NCI-H1436 (cell line): Measurements from ENCODE around the gene KRTAP24-1.

Experiments
- DNase-seq: peaks from one replicate; lab custom pipeline; 2025; lab: John Stamatoyannopoulos, UW

KRTAP24-1 gene

GRCh38 chr21:30282850-30283249, at the start of gene KRTAP24-1:
TSS of gene KRTAP24-1 (minus strand) at chr21:30282950. CDS start at chr21:30282932, 18 bp downstream.
- no peak for DNase-seq

DNA sequence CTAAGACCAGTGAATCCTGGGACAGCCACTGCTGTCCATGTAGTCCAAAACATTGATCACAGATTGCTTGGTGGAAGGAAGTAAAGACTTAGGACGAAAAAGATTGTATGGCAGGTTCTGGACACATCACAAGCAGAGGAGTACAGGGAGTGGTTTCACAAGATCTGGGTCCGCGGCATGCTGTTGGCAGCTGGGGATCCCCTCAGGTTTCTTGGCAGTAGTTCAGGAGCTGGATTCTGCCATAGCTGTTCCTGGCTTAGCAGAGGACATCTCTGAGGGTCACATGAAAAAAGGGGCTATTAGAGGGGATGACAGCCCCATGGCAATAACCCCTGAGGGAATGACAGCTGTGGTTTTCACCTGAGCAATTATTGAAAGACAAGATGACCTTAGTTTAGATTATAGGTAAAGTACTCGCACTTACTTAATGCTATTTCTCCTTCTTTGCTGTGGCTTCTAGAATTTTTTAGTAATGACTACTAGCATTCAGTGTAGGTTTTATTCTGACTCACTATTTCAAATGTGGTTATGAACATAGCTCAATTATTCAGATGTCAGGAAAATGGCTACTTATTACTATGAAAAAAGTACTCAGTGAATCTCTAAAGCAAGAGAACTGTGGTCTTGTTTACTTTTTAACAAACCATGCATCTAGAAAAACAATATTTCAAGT, 46.6 kb upstream of the KRTAP24-1 start:
- no peak for DNase-seq

GRCh38 chr21:30326390-30326789, 43.6 kb upstream of the KRTAP24-1 start:
- no peak for DNase-seq

GRCh38 chr21:30320215-30320614, 37.5 kb upstream of the KRTAP24-1 start, which contains the start of gene KRTAP26-1:
TSS of gene KRTAP26-1 (minus strand) at chr21:30320315. CDS start at chr21:30320035, 280 bp downstream.
- no peak for DNase-seq

DNA sequence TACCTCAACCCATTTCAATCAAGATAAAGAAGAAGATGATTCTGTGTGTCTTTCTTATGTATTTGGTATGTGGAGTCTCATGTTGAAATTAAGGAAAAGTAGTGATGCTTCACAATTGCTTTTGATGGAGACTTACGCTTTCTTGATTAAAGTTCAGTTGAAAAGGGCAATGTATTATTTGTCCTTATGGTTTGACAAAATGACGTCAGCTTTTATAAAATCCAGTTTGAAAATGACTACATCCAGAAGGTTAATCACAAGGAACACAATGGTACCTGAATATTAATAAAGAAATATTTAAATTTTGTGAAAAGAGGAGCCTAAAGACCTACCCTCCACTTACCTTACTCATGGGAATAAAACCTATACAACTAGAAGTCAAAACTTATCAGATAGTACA, 33.0 kb upstream of the KRTAP24-1 start:
- no peak for DNase-seq

DNA sequence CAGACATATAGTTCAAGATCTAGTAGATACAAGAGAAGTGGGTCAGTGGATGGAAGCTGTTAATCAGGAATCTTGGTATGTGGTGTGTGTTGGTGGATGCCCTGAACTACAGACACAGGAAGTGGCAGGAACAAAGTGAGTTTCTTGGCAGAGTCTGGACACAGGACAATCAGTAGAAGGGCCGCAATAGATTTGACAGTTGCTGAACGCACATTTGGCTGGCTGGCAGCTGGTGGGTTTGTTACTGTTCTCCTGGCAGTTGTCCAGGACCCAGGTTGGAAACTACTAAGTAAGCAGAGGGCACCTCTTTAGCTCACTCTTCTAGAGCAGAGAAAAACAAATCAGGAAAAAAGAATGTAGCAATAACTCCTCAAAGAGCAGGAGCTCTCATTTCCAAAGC, 24.1 kb upstream of the KRTAP24-1 start:
- no peak for DNase-seq

GRCh38 chr21:30305136-30305535, 22.4 kb upstream of the KRTAP24-1 start:
- no peak for DNase-seq

DNA sequence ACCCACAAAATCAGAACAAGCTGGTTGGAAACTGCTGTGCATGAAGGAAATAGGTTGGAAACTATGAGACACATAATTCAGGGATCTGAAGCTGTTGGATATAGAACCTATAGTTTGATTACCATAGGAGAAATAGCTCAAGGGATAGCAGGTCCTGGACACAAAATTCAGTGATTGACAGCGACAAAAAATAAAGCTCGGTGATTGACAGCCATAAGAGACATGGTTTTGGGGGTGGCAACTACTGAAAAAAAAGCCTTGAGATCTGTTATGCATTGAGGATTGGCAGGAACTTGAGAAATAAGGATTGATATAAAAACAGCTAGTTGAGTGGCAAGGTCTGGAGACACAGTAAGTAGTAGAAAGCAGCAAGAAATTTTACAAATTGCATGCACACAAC, 6.5 kb upstream of the KRTAP24-1 start, which contains the start of gene KRTAP25-1:
TSS of gene KRTAP25-1 (minus strand) at position 300 of the 400 bp plus-strand sequence. CDS start at position 276, 24 bp downstream.
- DNase-seq = no peak

- no peak for DNase-seq
These were observed 11.1 kb downstream of the KRTAP24-1 start for GRCh38 chr21:30271611-30272010.

- no peak for DNase-seq
These were observed 11.6 kb downstream of the KRTAP24-1 start for GRCh38 chr21:30271156-30271555.

DNA sequence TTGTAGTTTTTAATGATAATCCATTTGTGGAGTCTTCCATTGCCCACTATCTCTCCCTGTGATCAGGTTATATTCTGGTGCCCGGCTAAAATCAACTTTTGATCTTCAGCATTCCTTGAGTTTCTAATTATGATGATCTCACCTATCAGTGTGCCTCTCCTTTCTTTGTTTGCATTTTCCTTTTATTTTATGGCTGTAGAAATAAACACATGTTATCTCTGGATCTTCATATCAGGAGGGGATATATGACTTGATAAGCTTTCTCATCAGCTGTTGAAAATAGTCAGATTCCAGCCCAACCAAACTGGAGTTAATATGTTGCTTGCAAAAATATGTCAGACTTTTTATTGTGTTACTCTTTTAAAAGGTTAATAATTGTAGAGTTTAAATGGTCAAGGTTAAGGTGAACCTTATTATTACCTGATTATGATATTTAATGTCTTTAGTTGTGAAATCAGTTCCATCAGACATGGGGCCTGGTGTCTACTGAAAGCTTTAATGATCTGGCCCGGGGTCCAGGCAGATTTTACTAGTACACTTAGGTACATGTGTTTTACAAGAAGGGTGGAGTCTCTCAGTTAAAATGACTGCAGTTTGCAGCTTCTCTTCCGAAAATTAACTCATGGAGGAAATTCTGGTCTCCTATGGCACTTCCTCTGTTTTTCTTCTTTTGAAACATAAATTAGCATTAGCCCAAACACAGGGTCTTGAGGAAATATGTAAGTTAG, 12.8 kb downstream of the KRTAP24-1 start:
- no peak for DNase-seq

DNA sequence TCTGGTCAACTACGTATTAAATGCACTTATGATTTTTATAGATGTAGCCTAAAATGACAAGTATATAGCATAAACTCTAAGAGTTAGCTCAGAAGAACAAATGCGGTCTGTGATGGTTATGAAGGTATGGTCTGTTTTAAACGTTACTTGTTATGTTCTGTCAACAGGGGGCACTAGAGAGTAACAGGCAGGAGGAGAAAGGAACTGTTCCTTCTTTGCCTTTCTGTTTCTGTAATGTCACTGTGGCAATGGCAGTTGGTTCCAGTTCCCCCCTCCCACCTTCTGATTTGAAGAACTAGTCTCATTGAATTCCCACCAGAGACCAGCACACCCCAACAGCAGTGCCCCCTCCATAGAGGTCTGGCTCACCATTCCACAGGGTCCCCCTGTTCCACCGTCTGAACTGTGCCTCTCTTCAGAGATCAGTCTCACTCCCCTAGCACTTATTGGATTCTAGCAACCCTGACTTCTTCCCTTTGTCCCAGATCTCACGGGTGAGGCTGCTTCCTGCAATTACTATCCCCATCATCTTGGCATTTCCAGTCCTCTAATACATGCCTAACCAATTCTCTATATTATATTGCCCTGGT, 14.0 kb downstream of the KRTAP24-1 start:
- no peak for DNase-seq

GRCh38 chr21:30257773-30258172, 25.0 kb downstream of the KRTAP24-1 start:
- no peak for DNase-seq

DNA sequence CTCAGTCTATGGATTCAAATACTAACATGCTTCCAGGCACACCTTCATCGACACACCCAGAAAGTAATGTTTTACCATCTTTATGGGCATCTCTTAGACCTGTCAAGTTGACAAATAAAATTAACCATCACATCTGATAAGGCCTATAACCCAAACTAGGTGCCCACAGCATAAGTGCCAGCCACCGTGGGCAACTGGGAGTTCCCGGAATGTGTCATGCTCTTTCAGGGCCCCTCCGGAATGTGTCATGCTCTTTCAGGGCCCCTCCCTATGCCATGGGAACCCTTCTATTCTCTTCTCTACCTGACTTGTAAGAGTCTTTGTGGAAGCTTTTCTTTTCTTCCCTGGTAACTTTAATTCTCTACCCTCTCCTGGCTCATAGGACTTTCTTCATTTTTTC, 26.6 kb downstream of the KRTAP24-1 start:
- no peak for DNase-seq

GRCh38 chr21:30255679-30256078, 27.1 kb downstream of the KRTAP24-1 start:
- no peak for DNase-seq

- DNase-seq = no peak
These were observed 31.0 kb downstream of the KRTAP24-1 start for GRCh38 chr21:30251781-30252180.

GRCh38 chr21:30249936-30250335, 32.8 kb downstream of the KRTAP24-1 start:
- no peak for DNase-seq

DNA sequence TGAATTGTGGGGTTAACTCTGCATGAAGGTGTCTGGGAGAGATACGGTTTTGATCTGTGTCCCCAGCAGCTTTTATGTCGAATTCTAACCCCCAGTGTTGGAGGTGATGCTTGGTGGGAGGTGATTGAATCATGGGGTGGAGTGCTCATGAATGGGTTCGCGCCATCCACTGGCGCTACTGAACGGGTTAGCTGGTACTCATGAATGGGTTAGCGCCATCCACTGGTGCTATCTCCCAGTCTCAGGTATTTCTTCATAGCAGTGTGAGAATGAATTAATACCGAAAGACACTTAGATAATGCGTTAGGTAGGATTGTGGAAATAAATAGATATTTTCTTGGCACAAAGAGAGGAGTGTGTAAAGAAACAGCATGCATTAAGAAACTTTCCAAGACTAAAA, 33.9 kb downstream of the KRTAP24-1 start:
- no peak for DNase-seq

- no peak for DNase-seq
These were observed 37.7 kb downstream of the KRTAP24-1 start for GRCh38 chr21:30245061-30245460.

DNA sequence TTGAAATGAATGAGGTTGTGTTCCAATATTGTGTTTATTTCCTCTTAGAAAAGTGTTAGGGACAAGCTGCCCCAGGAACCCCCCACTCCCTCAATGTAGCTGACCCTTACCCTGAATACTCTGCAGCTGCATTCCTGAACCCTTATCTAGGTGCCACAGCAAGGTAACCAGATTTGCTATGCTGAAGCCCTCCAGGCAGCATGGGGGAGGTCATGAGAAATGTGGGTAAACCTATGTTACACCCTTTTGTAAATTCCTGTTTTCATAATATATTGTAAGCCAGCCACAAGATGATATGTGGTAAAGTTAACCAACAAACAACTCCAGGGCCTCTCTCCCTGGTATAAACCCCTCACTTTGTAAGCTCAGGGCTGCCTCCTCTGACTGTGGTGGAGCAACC, 39.1 kb downstream of the KRTAP24-1 start:
- no peak for DNase-seq

DNA sequence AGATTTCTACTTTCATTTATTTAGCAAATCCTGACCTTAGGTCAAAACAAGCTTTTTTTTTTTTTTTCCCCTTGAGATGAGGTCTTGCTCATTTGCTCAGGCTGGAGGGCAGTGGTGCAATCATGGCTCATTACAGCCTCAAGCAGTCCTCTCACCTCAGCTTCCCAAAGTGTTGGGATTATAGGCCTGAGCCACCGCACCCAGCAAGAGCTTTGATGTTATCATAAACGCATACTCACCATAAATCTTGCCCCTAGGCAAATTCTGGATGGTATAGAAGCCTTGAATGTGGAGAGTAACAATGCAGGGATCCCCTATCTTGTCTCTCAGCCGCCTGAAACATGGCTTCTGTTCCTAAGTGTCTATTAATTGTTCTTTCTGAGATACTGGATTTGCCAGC, 42.1 kb downstream of the KRTAP24-1 start:
- no peak for DNase-seq

GRCh38 chr21:30238168-30238567, 44.6 kb downstream of the KRTAP24-1 start:
- no peak for DNase-seq

GRCh38 chr21:30234643-30235042, 48.1 kb downstream of the KRTAP24-1 start:
- DNase-seq = no peak
